MCF 10A (cell line): Measurements from ENCODE around the gene MAGI1. TPM values are rescaled to one million over a fixed set of nuclear protein-coding genes. Genes with fewer than 3 reads are reported as not detected.
A peak's percentile ranks its signal among the peaks of the same experiment; 100 is the strongest.

Experiments
- BruUV-seq: library from RNA; stranded (reverse); fragments of 400-500 nt; replicated peaks from 2 replicates; lab custom pipeline; 2021; lab: Mats Ljungman, UMichigan
- CTCF ChIA-PET: fragments of 300-600 bp; sonication (Branson Sonifier 250); formaldehyde crosslinking; extraction: SDS; loops from one replicate; lab custom pipeline; 2021; ENCODE audit warnings: antibody characterized with exemption, inconsistent platforms; lab: Yijun Ruan, JAX
- POLR2A ChIA-PET: fragments of 300-600, 350-650 bp; sonication (Branson Sonifier 250); formaldehyde crosslinking; extraction: SDS; loops from one replicate; lab custom pipeline; 2020; ENCODE audit warnings: antibody characterized with exemption, inconsistent platforms; lab: Yijun Ruan, JAX
- DNase-seq: peaks from one replicate; pipeline ENCODE4 v3.0.0-alpha.2; 2018; ENCODE audit not compliant: unreplicated experiment
- H3K27ac Mint-ChIP-seq: one replicate; pipeline ENCODE4 v1.8.0; 2022; ENCODE audit warnings: mild to moderate bottlenecking, low read depth, mixed read lengths; ENCODE audit not compliant: unreplicated experiment
- H3K27me3 Mint-ChIP-seq: one replicate; pipeline ENCODE4 v1.8.0; 2022; ENCODE audit warnings: mixed read lengths; ENCODE audit not compliant: insufficient read depth, unreplicated experiment
- H3K36me3 Mint-ChIP-seq: one replicate; pipeline ENCODE4 v1.8.0; 2022; ENCODE audit warnings: mild to moderate bottlenecking, moderate library complexity, mixed read lengths; ENCODE audit not compliant: insufficient read depth, unreplicated experiment
- H3K4me1 Mint-ChIP-seq: one replicate; pipeline ENCODE4 v1.8.0; 2022; ENCODE audit warnings: mixed read lengths; ENCODE audit not compliant: insufficient read depth, unreplicated experiment
- H3K4me3 Mint-ChIP-seq: one replicate; pipeline ENCODE4 v1.8.0; 2022; ENCODE audit warnings: mild to moderate bottlenecking, moderate library complexity, mixed read lengths; ENCODE audit not compliant: unreplicated experiment
- H3K9me3 Mint-ChIP-seq: one replicate; pipeline ENCODE4 v1.8.0; 2022; ENCODE audit warnings: mixed read lengths; ENCODE audit not compliant: unreplicated experiment
- intact Hi-C: fragments of 100-400 bp; cut with micrococcal nuclease; formaldehyde crosslinking; loops from 2 replicates; pipeline ENCODE4 v1.14.1; 2022
- total RNA-seq: library from RNA; stranded (reverse); gene quantifications from 2 replicates; pipeline ENCODE4 v1.2.3, GENCODE V29; 2022
- TF ChIP-seq, protein P1 (sequence below): fragments of 200-600 bp; IDR thresholded peaks from one replicate; pipeline ENCODE4 v1.8.0; 2022; ENCODE audit warnings: antibody characterized with exemption, mild to moderate bottlenecking; ENCODE audit not compliant: unreplicated experiment

Gene MAGI1
- total RNA-seq, 1 experiment from 2014 or later = 6.2 TPM

DNA sequence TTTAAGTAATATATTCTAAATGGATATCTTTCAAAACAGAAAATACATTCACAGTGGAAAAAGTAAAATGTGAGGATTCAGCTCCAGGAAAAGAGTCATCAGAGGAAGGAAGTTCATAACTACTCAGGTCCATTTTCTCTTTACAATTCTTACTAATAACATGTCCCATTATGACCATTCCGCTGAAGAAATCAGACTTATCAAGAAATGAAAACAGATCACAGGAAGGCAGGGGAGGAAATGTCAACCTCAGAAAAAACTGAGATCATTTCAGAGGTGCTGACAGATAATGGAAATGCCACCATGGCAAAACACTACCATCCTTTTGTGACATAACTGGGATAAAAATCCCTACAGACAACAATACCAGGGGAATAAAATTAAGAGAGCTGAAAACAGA, 139.5 kb downstream of the MAGI1 start:
- BruUV-seq = no TSS peak
- no peak overlapping the region for H3K4me3 Mint-ChIP-seq
- ChIA-PET POLR2A (interaction anchor here (0.7 to 1.3 kb wide), 2 partner anchors 9 to 10 kb away, joined by 3 to 4 read pairs; no protein-coding TSS in a partner anchor), CTCF (interaction anchor here (0.6 kb wide), 1 partner anchor 240 kb away, joined by 3 read pairs; no protein-coding TSS in a partner anchor)
- intact Hi-C loops = no loop called here
- TF ChIP-seq, protein P1, sequence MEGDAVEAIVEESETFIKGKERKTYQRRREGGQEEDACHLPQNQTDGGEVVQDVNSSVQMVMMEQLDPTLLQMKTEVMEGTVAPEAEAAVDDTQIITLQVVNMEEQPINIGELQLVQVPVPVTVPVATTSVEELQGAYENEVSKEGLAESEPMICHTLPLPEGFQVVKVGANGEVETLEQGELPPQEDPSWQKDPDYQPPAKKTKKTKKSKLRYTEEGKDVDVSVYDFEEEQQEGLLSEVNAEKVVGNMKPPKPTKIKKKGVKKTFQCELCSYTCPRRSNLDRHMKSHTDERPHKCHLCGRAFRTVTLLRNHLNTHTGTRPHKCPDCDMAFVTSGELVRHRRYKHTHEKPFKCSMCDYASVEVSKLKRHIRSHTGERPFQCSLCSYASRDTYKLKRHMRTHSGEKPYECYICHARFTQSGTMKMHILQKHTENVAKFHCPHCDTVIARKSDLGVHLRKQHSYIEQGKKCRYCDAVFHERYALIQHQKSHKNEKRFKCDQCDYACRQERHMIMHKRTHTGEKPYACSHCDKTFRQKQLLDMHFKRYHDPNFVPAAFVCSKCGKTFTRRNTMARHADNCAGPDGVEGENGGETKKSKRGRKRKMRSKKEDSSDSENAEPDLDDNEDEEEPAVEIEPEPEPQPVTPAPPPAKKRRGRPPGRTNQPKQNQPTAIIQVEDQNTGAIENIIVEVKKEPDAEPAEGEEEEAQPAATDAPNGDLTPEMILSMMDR = no peak
- H3K9me3 Mint-ChIP-seq = no peaks in the 10 kb centered on the region
- H3K27me3 Mint-ChIP-seq = no peaks in the 10 kb centered on the region
- no peak for DNase-seq
- H3K36me3 Mint-ChIP-seq = no peaks in the 10 kb centered on the region
- no peak overlapping the region for H3K27ac Mint-ChIP-seq
- peaks cover 25% of the 10 kb centered on the region for H3K4me1 Mint-ChIP-seq

DNA sequence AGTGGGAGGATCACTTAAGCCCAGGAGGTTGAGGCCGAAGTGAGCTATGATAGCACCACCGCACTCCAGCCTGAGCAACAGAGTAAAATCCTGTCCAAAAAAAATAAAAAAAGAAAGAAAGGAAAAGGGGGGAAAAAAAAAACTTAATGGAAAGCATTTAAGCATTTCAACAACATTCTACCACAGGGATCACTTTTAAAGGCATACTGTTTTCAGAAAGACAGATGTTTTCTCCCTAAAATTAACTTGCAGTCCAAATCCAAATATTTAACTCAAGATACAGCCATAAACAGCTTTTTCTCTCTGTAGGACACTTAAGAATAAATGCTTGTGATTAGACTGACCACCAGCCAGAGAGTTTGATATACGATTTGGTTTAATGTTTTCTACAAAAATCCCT, 141.0 kb downstream of the MAGI1 start:
- no peaks in the 10 kb centered on the region for H3K36me3 Mint-ChIP-seq

DNA sequence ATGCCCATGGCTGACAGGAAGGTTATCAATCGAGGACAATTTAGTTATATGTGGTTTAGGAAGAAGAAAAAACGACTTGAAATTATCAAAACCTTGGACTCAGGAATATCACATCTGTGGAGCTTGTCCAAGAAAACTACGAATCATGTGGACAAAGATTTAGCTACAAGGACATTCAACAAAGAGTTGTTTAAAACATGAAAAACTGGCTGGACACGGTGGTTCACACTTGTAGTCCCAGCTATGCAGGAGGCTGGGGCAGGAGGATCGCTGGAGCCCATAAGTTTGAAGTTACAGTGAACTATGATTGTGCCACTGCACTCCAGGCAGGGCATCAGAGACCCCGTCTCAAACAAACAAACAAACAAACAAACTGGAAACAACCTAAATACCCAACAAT, 142.4 kb downstream of the MAGI1 start:
- Mint-ChIP-seq H3K27me3 (no peaks in the 10 kb centered on the region), H3K4me1 (peaks cover 24% of the 10 kb centered on the region), H3K27ac (peak overlapping the region; percentile 87), H3K36me3 (no peaks in the 10 kb centered on the region), H3K9me3 (no peaks in the 10 kb centered on the region), H3K4me3 (no peak overlapping the region)
- TF ChIP-seq, protein P1 = no peak
- ChIA-PET CTCF (interaction anchor here (0.5 to 1.1 kb wide), 3 partner anchors 14 to 140 kb away, joined by 3 to 5 read pairs (median 4); no protein-coding TSS in a partner anchor), POLR2A (no interaction called here)
- no peak for DNase-seq
- no TSS peak for BruUV-seq
- intact Hi-C loops = no loop called here

More for the DNA sequence above, 141.0 kb downstream of the MAGI1 start:
- TF ChIP-seq, protein P1 = no peak
- no peaks in the 10 kb centered on the region for H3K27me3 Mint-ChIP-seq
- no peak for DNase-seq
- no peak overlapping the region for H3K27ac Mint-ChIP-seq
- intact Hi-C loops = no loop called here
- BruUV-seq = no TSS peak
- CTCF ChIA-PET = interaction anchor here (0.7 kb wide), 1 partner anchor 17 kb away, joined by 3 read pairs; no protein-coding TSS in a partner anchor
- no peak overlapping the region for H3K4me3 Mint-ChIP-seq
- POLR2A ChIA-PET = no interaction called here
- peaks cover 35% of the 10 kb centered on the region for H3K4me1 Mint-ChIP-seq
- H3K9me3 Mint-ChIP-seq = no peaks in the 10 kb centered on the region

DNA sequence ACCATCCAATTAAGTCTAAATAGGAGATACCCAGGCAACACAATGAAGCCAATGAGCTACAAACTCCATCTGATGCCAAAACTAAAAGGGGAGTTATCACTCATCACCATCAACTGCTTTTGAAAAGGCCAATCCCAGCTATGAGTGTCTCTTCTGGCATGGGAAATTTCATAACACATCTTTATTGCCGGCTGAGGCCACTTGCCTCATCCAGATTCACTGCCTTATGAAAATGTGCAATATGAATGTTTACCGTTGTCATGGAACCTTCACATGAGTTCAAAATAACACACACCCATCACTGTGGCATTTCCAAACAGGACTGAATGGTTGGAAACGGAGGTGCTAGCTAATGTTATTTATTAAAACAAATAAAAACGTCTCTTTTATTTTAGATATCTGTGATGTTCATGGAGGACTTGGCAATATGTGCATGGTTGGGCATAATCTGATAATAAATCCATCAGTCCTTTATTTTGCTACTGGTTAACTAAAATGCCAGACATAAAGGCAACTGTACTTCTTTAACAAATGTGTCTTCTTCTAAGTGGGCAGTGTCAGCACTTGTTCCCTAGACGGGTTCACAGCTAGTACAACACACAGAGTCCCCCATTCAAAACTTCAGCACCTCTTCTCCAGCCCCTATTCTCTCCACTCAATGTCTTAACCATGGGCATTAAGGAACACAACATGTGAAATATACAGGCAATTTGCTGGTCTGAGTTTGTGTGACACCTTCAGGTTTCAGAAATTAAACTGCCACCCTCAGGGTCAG, 143.9 kb downstream of the MAGI1 start:
- Mint-ChIP-seq H3K9me3 (no peaks in the 10 kb centered on the region), H3K36me3 (no peaks in the 10 kb centered on the region), H3K4me3 (no peak overlapping the region), H3K27ac (peak overlapping the region; percentile 87), H3K4me1 (peaks cover 17% of the 10 kb centered on the region), H3K27me3 (no peaks in the 10 kb centered on the region)
- TF ChIP-seq, protein P1 = no peak
- ChIA-PET POLR2A (interaction anchor here (0.7 to 1.8 kb wide), 10 partner anchors 10 to 221 kb away, joined by 3 to 8 read pairs (median 4); no protein-coding TSS in a partner anchor), CTCF (interaction anchor here (0.6 to 1.0 kb wide), 6 partner anchors 19 to 1482 kb away, joined by 3 read pairs; no protein-coding TSS in a partner anchor)
- DNase-seq = peak; percentile 74
- intact Hi-C loops = loop anchor here (5.0 kb wide), 1 partner anchor 102 kb away; no protein-coding TSS in a partner anchor
- BruUV-seq = TSS peak; percentile 71
